Measurements from ENCODE around the gene WDR73.

Gene WDR73

GRCh38 chr15:84609818-84610525, 44.1 kb downstream of the WDR73 start:
- Mint-ChIP-seq H3K36me3 (peaks cover 17% of the 10 kb centered on the region), H3K9me3 (ENCODE audit: low read depth) (no peaks in the 10 kb centered on the region), H3K4me3 (no peak overlapping the region), H3K4me1 (ENCODE audit: low read depth) (peaks cover 25% of the 10 kb centered on the region), H3K27ac (no peak overlapping the region), H3K27me3 (no peaks in the 10 kb centered on the region)

- Mint-ChIP-seq H3K27me3 (no peaks in the 10 kb centered on the region), H3K27ac (no peak overlapping the region), H3K9me3 (ENCODE audit: low read depth) (no peaks in the 10 kb centered on the region), H3K4me1 (ENCODE audit: low read depth) (peaks cover 31% of the 10 kb centered on the region), H3K4me3 (no peak overlapping the region), H3K36me3 (peaks cover 17% of the 10 kb centered on the region)
Measured at GRCh38 chr15:84608707-84609284, 45.3 kb downstream of the WDR73 start.

GRCh38 chr15:84606653-84607120, 47.4 kb downstream of the WDR73 start:
- H3K9me3 Mint-ChIP-seq (ENCODE audit: low read depth) = no peaks in the 10 kb centered on the region
- H3K36me3 Mint-ChIP-seq = peaks cover 18% of the 10 kb centered on the region
- peaks cover 42% of the 10 kb centered on the region for H3K4me1 Mint-ChIP-seq (ENCODE audit: low read depth)
- no peaks in the 10 kb centered on the region for H3K27me3 Mint-ChIP-seq
- peak overlapping the region; percentile 28 for H3K27ac Mint-ChIP-seq
- no peak overlapping the region for H3K4me3 Mint-ChIP-seq

GRCh38 chr15:84605554-84605882, 48.6 kb downstream of the WDR73 start:
- Mint-ChIP-seq H3K27me3 (no peaks in the 10 kb centered on the region), H3K9me3 (ENCODE audit: low read depth) (no peaks in the 10 kb centered on the region), H3K4me3 (peak overlapping the region; percentile 81), H3K27ac (peak overlapping the region; percentile 91), H3K36me3 (peaks cover 18% of the 10 kb centered on the region), H3K4me1 (ENCODE audit: low read depth) (peaks cover 45% of the 10 kb centered on the region)

- Mint-ChIP-seq H3K4me1 (ENCODE audit: low read depth) (peaks cover 46% of the 10 kb centered on the region), H3K4me3 (peak overlapping the region; percentile 81)
Measured at GRCh38 chr15:84604826-84605553, 49.1 kb downstream of the WDR73 start.

GRCh38 chr15:84603630-84604379, 50.3 kb downstream of the WDR73 start:
- no peaks in the 10 kb centered on the region for H3K9me3 Mint-ChIP-seq (ENCODE audit: low read depth)
- peaks cover 55% of the 10 kb centered on the region for H3K4me1 Mint-ChIP-seq (ENCODE audit: low read depth)
- H3K27ac Mint-ChIP-seq = no peak overlapping the region
- peaks cover 16% of the 10 kb centered on the region for H3K36me3 Mint-ChIP-seq
- no peaks in the 10 kb centered on the region for H3K27me3 Mint-ChIP-seq
- H3K4me3 Mint-ChIP-seq = peak overlapping the region; percentile 51

More at GRCh38 chr15:84604826-84605553, 49.1 kb downstream of the WDR73 start:
- H3K9me3 Mint-ChIP-seq (ENCODE audit: low read depth) = no peaks in the 10 kb centered on the region
- peak overlapping the region; percentile 91 for H3K27ac Mint-ChIP-seq
- no peaks in the 10 kb centered on the region for H3K27me3 Mint-ChIP-seq
- peaks cover 18% of the 10 kb centered on the region for H3K36me3 Mint-ChIP-seq

GRCh38 chr15:84601555-84601838, 52.6 kb downstream of the WDR73 start:
- H3K9me3 Mint-ChIP-seq (ENCODE audit: low read depth) = no peaks in the 10 kb centered on the region
- H3K36me3 Mint-ChIP-seq = peaks cover 14% of the 10 kb centered on the region
- no peak overlapping the region for H3K27ac Mint-ChIP-seq

GRCh38 chr15:84600687-84601554, 53.2 kb downstream of the WDR73 start, which contains the start of gene ZSCAN2:
ZSCAN2 (plus strand) TSS chr15:84601009; CDS start chr15:84603928, 2,919 bp downstream.
- peak within 1 kb of the TSS; percentile 95 for H3K4me3 Mint-ChIP-seq
- no peaks in the 10 kb centered on the region for H3K27me3 Mint-ChIP-seq
- H3K27ac Mint-ChIP-seq = peak within 1 kb of the TSS; percentile 85
- peaks cover 61% of the 10 kb centered on the region for H3K4me1 Mint-ChIP-seq (ENCODE audit: low read depth)
- H3K36me3 Mint-ChIP-seq = peaks cover 10% of the 10 kb centered on the region
- no peaks in the 10 kb centered on the region for H3K9me3 Mint-ChIP-seq (ENCODE audit: low read depth)

More at GRCh38 chr15:84601555-84601838, 52.6 kb downstream of the WDR73 start:
- H3K4me1 Mint-ChIP-seq (ENCODE audit: low read depth) = peaks cover 67% of the 10 kb centered on the region
- H3K27me3 Mint-ChIP-seq = no peaks in the 10 kb centered on the region
- H3K4me3 Mint-ChIP-seq = peak overlapping the region; percentile 95

- no peaks in the 10 kb centered on the region for H3K9me3 Mint-ChIP-seq (ENCODE audit: low read depth)
- peaks cover 6% of the 10 kb centered on the region for H3K36me3 Mint-ChIP-seq
- H3K4me1 Mint-ChIP-seq (ENCODE audit: low read depth) = peaks cover 55% of the 10 kb centered on the region
- peak overlapping the region; percentile 85 for H3K27ac Mint-ChIP-seq
- H3K4me3 Mint-ChIP-seq = peak overlapping the region; percentile 95
- H3K27me3 Mint-ChIP-seq = no peaks in the 10 kb centered on the region
Measured at GRCh38 chr15:84600331-84600686, 53.8 kb downstream of the WDR73 start.

- Mint-ChIP-seq H3K36me3 (peaks cover 3% of the 10 kb centered on the region), H3K4me1 (ENCODE audit: low read depth) (peaks cover 54% of the 10 kb centered on the region), H3K27me3 (no peaks in the 10 kb centered on the region), H3K4me3 (peak overlapping the region; percentile 95), H3K9me3 (ENCODE audit: low read depth) (no peaks in the 10 kb centered on the region), H3K27ac (no peak overlapping the region)
Measured at GRCh38 chr15:84599906-84600305, 54.2 kb downstream of the WDR73 start.

GRCh38 chr15:84598993-84599392, 55.1 kb downstream of the WDR73 start:
- Mint-ChIP-seq H3K4me1 (ENCODE audit: low read depth) (peaks cover 54% of the 10 kb centered on the region), H3K27me3 (no peaks in the 10 kb centered on the region), H3K9me3 (ENCODE audit: low read depth) (no peaks in the 10 kb centered on the region), H3K36me3 (peaks cover 3% of the 10 kb centered on the region), H3K27ac (peak overlapping the region; percentile 51), H3K4me3 (peak overlapping the region; percentile 57)

- peak overlapping the region; percentile 51 for H3K27ac Mint-ChIP-seq
- no peaks in the 10 kb centered on the region for H3K36me3 Mint-ChIP-seq
- no peaks in the 10 kb centered on the region for H3K27me3 Mint-ChIP-seq
- H3K4me3 Mint-ChIP-seq = peak overlapping the region; percentile 38
- no peaks in the 10 kb centered on the region for H3K9me3 Mint-ChIP-seq (ENCODE audit: low read depth)
- H3K4me1 Mint-ChIP-seq (ENCODE audit: low read depth) = peaks cover 53% of the 10 kb centered on the region
Measured at GRCh38 chr15:84598250-84598649, 55.8 kb downstream of the WDR73 start.

GRCh38 chr15:84597296-84597695, 56.8 kb downstream of the WDR73 start:
- Mint-ChIP-seq H3K27ac (no peak overlapping the region), H3K4me1 (ENCODE audit: low read depth) (peaks cover 46% of the 10 kb centered on the region), H3K36me3 (no peaks in the 10 kb centered on the region), H3K27me3 (no peaks in the 10 kb centered on the region), H3K9me3 (ENCODE audit: low read depth) (no peaks in the 10 kb centered on the region), H3K4me3 (no peak overlapping the region)

- Mint-ChIP-seq H3K36me3 (no peaks in the 10 kb centered on the region), H3K27ac (no peak overlapping the region), H3K27me3 (no peaks in the 10 kb centered on the region), H3K4me3 (no peak overlapping the region), H3K4me1 (ENCODE audit: low read depth) (peaks cover 44% of the 10 kb centered on the region), H3K9me3 (ENCODE audit: low read depth) (no peaks in the 10 kb centered on the region)
Measured at GRCh38 chr15:84595660-84596059, 58.4 kb downstream of the WDR73 start.
